ENCODE results near the gene ATG4D. TPM values are rescaled to one million over a fixed set of nuclear protein-coding genes. Genes with fewer than 3 reads are reported as not detected.

ATG4D gene
- total RNA-seq, 2 donors from 2014 or later: 70.6 to 70.7 TPM

Other genes with a start within 250 kb of the ATG4D start
- gene ZGLP1, start 234.1 kb upstream of the ATG4D start, total RNA-seq: 1 to 10 TPM; 1.1 to 2.4 TPM
- gene FDX2, start 227.9 kb upstream of the ATG4D start, total RNA-seq: 1 to 10 TPM; 3.3 to 5.9 TPM
- 10 to 100 TPM; 40.2 to 49.8 TPM for gene RAVER1, start 210.4 kb upstream of the ATG4D start, total RNA-seq
- gene ICAM3, start 204.3 kb upstream of the ATG4D start, total RNA-seq: 100 to 1,000 TPM; 227 to 251 TPM
- gene TYK2, start 163.3 kb upstream of the ATG4D start, total RNA-seq: 100 to 1,000 TPM; 241 to 267 TPM
- gene CDC37, start 140.4 kb upstream of the ATG4D start, total RNA-seq: 100 to 1,000 TPM; 198 to 207 TPM
- gene PDE4A, start 123.4 kb upstream of the ATG4D start, total RNA-seq: 1 to 10 TPM; 5.7 to 9.5 TPM
- 10 to 100 TPM; 13.7 to 27.3 TPM for gene KEAP1, start 40.5 kb upstream of the ATG4D start, total RNA-seq
- gene S1PR5, start 26.5 kb upstream of the ATG4D start, total RNA-seq: 1 to 10 TPM in 1 of 2 donors, under 1 TPM in 1; 0.50 to 1.3 TPM
- 10 to 100 TPM; 33.9 to 43.7 TPM for gene KRI1, start 22.1 kb downstream of the ATG4D start, total RNA-seq
- 10 to 100 TPM; 71.0 to 83.3 TPM for gene CDKN2D, start 25.1 kb downstream of the ATG4D start, total RNA-seq
- gene AP1M2, start 43.4 kb downstream of the ATG4D start, total RNA-seq: 1 to 10 TPM in 1 of 2 donors, not detected in 1; 2.0 TPM
- gene SLC44A2, start 81.6 kb downstream of the ATG4D start, total RNA-seq: 100 to 1,000 TPM; 186 to 200 TPM
- gene ILF3, start 110.4 kb downstream of the ATG4D start, total RNA-seq: 100 to 1,000 TPM; 428 to 456 TPM
- gene QTRT1, start 157.5 kb downstream of the ATG4D start, total RNA-seq: 10 to 100 TPM; 49.4 to 56.9 TPM
- 100 to 1,000 TPM; 267 to 273 TPM for gene DNM2, start 174.2 kb downstream of the ATG4D start, total RNA-seq

Measured in T-helper 17 cell (primary cell).